ENCODE data around the gene SMIM3. TPM values are rescaled to one million over a fixed set of nuclear protein-coding genes. Genes with fewer than 3 reads are reported as not detected.

SMIM3 gene
- total and polyA plus RNA-seq, 2 of the 13 experiments (the other 11 are each of a cell fraction or from before 2014, with no cell fraction given) = 11.6 to 96.7 TPM

DNA sequence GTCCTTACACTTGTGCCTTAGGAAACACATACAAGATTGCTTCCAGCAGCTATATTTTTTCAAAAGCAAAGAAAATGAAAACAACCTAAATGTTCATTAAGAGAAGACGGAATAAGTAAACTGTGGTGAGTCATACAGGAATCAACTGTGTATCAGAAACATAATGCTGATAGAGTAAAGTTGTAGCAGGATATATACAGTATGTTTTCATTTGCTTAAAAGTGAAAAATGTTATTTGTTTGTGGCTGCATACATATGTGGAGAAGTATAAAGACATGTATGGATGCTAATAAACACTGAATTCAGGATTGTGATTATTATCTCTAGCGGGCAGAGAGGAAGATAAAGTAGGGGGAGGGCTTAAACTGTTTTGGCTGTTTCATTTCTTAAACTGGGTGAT is 28.1 kb upstream of the SMIM3 start:
- BruUV-seq (replicated peaks) = no TSS peak
- no peaks in the 10 kb centered on the region; the same call in 1 of the 2 replicates for H4K20me1 ChIP-seq (ENCODE audit: insufficient read depth, low read length)
- CTCF ChIA-PET (ENCODE audit: low intra/inter-chr PET ratio, low total read pairs) = no interaction called here
- no peak overlapping the region for H2AFZ ChIP-seq (ENCODE audit: low read length)
- peaks cover 8 to 44% of the 10 kb centered on the region in 2 experiments for H3K36me3 ChIP-seq (replicated peaks in 1 of 2; ENCODE audit: control insufficient read depth in 1 of 2, insufficient read depth in 2 of 2, low read length in 2 of 2)
- peaks cover 12% of the 10 kb centered on the region; the same call in 1 of the 2 replicates for H3K4me1 ChIP-seq (ENCODE audit: insufficient read depth, low read length)
- H3K4me2 ChIP-seq (ENCODE audit: low read depth, low read length) = no peak overlapping the region
- no peak overlapping the region for H3K9ac ChIP-seq (ENCODE audit: insufficient read depth, low read depth, low read length)
- H3K27me3 ChIP-seq (ENCODE audit: control insufficient read depth in 1 of 2, insufficient read depth in 2 of 2, low read length in 2 of 2) = no peaks in the 10 kb centered on the region
- in situ Hi-C loops (cut with HindIII; ENCODE audit: extremely low pct_ligation_motif_present, low pct_unique_long_range_greater_than_20kb) (no loop called here), intact Hi-C loops (cut with micrococcal nuclease; ENCODE audit: unreplicated experiment) (no loop called here)
- POLR2A ChIA-PET = interaction anchor here (1.1 kb wide), 1 partner anchor 8 kb away, joined by 6 read pairs; the partner anchor contains the start of gene DCTN4
- ATAC-seq (no peak), FAIRE-seq (no peak), DNase-seq (ENCODE audit: low spot score) (no peak)
- TF ChIP-seq KDM6A (CRISPR knock-in tag; IDR thresholded peaks at IDR 0.05; ENCODE audit: low read depth) (no peak), GTF2F1 (IDR thresholded peaks at IDR 0.05; ENCODE audit: low read length) (no peak), KMT2A (CRISPR knock-in tag; IDR thresholded peaks at IDR 0.05) (no peak), FOXC1 (CRISPR knock-in tag; IDR thresholded peaks at IDR 0.05; ENCODE audit: borderline replicate concordance) (no peak), ZNF570 (CRISPR knock-in tag; IDR thresholded peaks at IDR 0.05; ENCODE audit: borderline replicate concordance) (no peak), BORCS8-MEF2B (CRISPR knock-in tag; IDR thresholded peaks at IDR 0.05) (no peak)
- TF ChIP-seq, protein P1, sequence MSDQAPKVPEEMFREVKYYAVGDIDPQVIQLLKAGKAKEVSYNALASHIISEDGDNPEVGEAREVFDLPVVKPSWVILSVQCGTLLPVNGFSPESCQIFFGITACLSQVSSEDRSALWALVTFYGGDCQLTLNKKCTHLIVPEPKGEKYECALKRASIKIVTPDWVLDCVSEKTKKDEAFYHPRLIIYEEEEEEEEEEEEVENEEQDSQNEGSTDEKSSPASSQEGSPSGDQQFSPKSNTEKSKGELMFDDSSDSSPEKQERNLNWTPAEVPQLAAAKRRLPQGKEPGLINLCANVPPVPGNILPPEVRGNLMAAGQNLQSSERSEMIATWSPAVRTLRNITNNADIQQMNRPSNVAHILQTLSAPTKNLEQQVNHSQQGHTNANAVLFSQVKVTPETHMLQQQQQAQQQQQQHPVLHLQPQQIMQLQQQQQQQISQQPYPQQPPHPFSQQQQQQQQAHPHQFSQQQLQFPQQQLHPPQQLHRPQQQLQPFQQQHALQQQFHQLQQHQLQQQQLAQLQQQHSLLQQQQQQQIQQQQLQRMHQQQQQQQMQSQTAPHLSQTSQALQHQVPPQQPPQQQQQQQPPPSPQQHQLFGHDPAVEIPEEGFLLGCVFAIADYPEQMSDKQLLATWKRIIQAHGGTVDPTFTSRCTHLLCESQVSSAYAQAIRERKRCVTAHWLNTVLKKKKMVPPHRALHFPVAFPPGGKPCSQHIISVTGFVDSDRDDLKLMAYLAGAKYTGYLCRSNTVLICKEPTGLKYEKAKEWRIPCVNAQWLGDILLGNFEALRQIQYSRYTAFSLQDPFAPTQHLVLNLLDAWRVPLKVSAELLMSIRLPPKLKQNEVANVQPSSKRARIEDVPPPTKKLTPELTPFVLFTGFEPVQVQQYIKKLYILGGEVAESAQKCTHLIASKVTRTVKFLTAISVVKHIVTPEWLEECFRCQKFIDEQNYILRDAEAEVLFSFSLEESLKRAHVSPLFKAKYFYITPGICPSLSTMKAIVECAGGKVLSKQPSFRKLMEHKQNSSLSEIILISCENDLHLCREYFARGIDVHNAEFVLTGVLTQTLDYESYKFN (CRISPR knock-in tag; conservative IDR thresholded peaks at IDR 0.05) = no peak
- TF ChIP-seq, protein P2, sequence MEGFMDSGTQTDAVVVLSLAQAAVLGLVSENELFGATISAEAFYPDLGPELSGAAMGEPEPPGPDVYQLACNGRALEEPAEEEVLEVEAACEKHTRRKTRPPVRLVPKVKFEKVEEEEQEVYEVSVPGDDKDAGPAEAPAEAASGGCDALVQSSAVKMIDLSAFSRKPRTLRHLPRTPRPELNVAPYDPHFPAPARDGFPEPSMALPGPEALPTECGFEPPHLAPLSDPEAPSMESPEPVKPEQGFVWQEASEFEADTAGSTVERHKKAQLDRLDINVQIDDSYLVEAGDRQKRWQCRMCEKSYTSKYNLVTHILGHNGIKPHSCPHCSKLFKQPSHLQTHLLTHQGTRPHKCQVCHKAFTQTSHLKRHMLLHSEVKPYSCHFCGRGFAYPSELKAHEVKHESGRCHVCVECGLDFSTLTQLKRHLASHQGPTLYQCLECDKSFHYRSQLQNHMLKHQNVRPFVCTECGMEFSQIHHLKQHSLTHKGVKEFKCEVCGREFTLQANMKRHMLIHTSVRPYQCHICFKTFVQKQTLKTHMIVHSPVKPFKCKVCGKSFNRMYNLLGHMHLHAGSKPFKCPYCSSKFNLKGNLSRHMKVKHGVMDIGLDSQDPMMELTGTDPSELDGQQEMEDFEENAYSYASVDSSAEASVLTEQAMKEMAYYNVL (CRISPR knock-in tag; IDR thresholded peaks at IDR 0.05; ENCODE audit: borderline replicate concordance) = no peak
- TF ChIP-seq, protein P3, sequence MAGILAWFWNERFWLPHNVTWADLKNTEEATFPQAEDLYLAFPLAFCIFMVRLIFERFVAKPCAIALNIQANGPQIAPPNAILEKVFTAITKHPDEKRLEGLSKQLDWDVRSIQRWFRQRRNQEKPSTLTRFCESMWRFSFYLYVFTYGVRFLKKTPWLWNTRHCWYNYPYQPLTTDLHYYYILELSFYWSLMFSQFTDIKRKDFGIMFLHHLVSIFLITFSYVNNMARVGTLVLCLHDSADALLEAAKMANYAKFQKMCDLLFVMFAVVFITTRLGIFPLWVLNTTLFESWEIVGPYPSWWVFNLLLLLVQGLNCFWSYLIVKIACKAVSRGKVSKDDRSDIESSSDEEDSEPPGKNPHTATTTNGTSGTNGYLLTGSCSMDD (CRISPR knock-in tag; IDR thresholded peaks at IDR 0.05) = no peak
- no peak overlapping the region for H3K27ac ChIP-seq (ENCODE audit: extremely low read length, insufficient read depth, low read length)
- H3K4me3 ChIP-seq (replicated peaks in 1 of 3; ENCODE audit: insufficient read depth in 1 of 3, low read depth in 2 of 3, low read length in 3 of 3) = no peak overlapping the region
- WGBS (ENCODE audit: low lambda C conversion rate) = 95% methylated on average over 2 of the region's 2 CpGs
- H3K79me2 ChIP-seq (ENCODE audit: insufficient read depth, low read length) = peaks cover 27% of the 10 kb centered on the region
- H3K9me3 ChIP-seq (ENCODE audit: low read length) = no peaks in the 10 kb centered on the region

All from HepG2 (cell line).